Erythroblast (primary cell): Measurements from ENCODE around the gene DIP2C.
"Not testable (repeated sequence)": the region's sequence is repeated elsewhere in the genome, so short reads cannot be mapped to it uniquely, and the experiment has no call there.

Source experiments
- DNase-seq, 2 experiments: peaks; one replicate each; lab custom pipeline; 2025; lab: John Stamatoyannopoulos, UW
- GATA1 ChIP-seq: IDR thresholded peaks from 2 replicates; pipeline ENCODE4 v1.6.1; 2011; ENCODE audit warnings: low read depth, mild to moderate bottlenecking, control low read depth, low read length, moderate library complexity
- POLR2A ChIP-seq: IDR thresholded peaks from 2 replicates; pipeline ENCODE4 v1.6.1; 2011; ENCODE audit warnings: mild to moderate bottlenecking, low read length

DIP2C gene

GRCh38 chr10:588246-589165 lies 101.0 kb downstream of the DIP2C start:
- TF ChIP-seq POLR2A: no peak
- DNase-seq: no peak

DNA sequence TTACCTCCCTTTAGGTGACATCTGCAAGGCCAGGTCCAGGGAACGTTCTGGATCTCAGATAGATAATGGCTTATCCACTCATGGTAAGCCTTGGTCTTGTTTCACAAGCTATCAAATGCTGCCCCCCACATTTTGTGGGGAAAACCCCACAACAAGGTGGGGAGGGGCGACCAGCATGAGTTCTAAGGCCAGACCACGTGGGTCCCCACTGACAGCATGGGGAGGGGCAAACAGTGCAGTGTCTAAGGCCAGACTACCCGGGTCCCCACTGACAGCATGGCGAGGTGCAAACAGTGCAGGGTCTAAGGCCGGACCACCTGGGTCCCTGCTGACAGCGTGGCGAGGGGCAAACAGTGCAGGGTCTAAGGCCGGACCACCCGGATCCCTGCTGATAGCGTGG lies 102.8 kb downstream of the DIP2C start:
- TF ChIP-seq POLR2A: no peak
- no peak for TF ChIP-seq GATA1
- no peak for DNase-seq

DNA sequence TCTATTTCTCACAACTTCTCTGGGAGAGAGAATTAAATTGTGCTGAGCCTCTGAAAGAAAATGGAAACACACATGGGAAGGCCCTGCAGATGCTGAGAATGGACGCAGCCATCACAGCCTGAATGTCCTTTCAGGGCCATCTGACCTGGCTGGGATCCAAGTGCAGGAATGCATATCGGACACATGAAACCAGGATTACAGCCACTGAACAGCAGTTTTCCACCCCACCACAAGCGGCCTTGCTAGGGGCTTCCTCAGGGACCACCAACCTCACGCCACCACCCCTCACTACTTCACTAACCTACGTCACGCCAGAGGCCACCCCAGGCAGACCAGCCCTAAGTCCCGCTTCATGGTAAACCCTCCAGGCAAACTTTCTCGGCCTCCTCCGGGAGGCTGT lies 103.3 kb downstream of the DIP2C start:
- TF ChIP-seq GATA1: no peak
- TF ChIP-seq POLR2A: no peak
- no peak for DNase-seq

DNA sequence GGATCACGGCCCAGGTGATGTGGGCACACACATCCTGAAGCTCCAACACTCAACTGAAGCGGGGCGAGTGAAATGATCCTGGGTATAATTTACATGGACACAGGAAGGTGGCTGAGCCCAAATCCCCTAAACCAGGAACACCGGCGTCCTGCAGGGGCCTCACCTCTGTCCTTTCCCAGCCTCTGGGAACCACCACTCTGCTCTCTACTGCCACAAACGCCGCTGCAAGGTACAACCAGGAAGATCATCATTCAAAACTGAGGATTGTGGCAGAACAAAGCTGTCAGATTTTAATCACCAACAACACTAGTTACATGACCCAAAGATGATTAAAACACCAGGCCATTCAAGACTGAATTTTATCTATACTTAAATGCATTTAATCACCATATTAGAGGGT lies 104.0 kb downstream of the DIP2C start:
- TF ChIP-seq GATA1 (no peak), POLR2A (no peak)
- DNase-seq: no peak

GRCh38 chr10:584497-585290 lies 104.8 kb downstream of the DIP2C start:
- not testable (repeated sequence) for DNase-seq

GRCh38 chr10:583433-583832 lies 106.0 kb downstream of the DIP2C start:
- no peak for DNase-seq
- no peak for TF ChIP-seq POLR2A
- no peak for TF ChIP-seq GATA1

DNA sequence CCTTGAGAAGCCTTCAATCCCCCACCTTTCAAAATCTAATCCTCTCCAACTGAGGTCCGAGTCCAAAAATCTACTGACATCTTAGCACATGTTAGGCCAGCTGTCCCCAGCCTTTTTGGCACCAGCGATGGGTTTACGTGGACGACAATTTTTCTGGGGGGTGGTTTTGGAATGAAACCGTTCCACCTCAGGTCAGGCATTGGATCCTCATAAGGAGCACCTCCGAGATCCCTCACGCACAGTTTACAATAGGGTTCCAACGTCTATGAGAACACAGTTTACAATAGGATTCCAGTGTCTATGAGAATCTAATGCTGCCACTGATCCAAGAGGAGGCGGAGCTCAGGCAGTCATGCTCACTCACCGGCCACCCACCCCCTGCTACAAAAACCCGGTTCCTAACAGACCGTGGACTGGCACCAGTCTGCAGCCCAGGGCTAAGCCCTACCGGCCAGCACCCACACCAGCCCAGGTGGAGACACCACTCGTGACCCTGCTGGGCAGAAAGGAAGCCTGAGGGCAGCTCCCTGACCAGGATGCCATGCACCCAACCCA lies 107.6 kb downstream of the DIP2C start:
- TF ChIP-seq GATA1 (no peak), POLR2A (no peak)
- DNase-seq: no peak

- DNase-seq: no peak
- no peak for TF ChIP-seq GATA1
- no peak for TF ChIP-seq POLR2A
Measured at GRCh38 chr10:580778-581177, 108.7 kb downstream of the DIP2C start.

- TF ChIP-seq GATA1: no peak
- TF ChIP-seq POLR2A: no peak
- DNase-seq: no peak
Measured at GRCh38 chr10:576130-576465, 113.4 kb downstream of the DIP2C start.

GRCh38 chr10:575402-576129 lies 113.9 kb downstream of the DIP2C start:
- no peak for TF ChIP-seq GATA1
- no peak for TF ChIP-seq POLR2A
- no peak for DNase-seq

DNA sequence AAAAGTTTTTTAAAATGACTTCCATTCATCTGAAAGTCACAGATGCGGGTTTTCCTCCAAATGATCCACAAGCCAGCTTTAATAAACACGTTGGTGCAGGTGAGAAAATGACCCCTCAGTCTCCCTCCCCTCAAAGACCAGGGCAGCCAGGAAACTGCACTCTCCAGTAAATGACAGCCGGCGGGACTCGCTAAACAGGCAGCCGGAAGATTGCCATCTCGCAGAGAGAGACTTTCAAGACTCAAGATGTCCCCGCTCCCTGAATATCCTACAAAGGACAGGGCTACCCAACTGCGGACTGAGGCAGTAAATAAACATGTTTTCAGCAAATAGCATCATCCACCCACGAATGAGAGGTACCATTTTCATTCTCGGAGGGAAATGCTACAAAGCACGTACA lies 116.8 kb downstream of the DIP2C start:
- TF ChIP-seq GATA1 (no peak), POLR2A (no peak)
- DNase-seq: no peak

DNA sequence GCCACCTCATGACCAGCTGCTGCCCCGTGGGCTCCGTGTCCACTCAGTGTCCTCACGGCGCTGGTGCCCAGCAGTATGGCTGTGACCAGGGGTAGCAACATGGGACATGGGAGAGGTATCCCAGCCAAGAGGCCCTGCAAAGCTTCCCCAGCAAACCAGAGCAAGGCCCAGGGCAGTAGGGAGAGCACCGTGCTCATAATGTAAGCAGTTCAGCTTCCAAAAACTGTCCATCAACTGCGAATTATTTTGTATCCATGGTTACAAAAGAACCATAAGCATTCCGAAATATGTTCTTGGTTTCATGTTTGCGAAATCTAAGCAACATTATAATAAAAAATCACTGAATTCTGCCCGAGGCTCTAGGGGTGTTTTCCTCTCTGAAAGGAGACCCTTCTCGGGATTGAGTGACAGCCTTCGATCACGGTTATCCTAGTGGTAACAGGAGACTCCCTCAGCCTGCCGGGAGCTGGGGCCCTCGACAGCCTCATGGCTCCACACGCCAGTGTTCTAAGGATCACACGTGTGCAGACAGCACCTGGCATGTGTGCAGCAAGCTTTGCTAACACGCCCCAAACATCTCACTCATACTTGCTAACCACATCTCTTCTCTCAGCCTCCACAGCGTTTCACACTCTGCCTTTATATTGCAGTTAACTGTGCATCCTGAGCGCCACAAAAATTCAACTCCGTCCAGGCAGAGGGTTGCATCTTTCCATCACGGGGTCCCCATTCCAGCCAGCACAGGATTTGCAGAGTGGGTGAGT lies 117.6 kb downstream of the DIP2C start:
- no peak for DNase-seq
- TF ChIP-seq GATA1 (no peak), POLR2A (no peak)

DNA sequence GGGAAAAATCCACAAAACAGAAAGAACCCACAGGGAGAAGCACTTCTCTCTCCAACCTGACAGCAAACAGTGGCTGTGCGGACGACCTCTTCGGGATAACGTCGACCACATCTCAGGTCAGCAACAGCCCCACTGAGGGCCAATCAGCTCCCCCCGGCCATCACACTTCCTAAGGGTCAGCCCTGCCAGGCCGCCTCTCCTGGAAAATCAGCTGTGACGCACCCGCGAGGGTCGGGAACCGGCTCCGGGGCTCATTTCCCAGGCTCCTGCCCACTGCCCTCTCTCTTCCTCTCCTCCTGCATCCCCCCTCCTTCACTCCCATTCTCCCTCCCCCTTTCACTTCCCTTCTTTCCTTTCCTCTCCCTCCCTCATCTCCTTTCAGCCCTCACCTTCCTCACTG lies 118.3 kb downstream of the DIP2C start:
- no peak for DNase-seq
- no peak for TF ChIP-seq GATA1
- no peak for TF ChIP-seq POLR2A
